HG03039 (cell line): ENCODE data around the gene TSPY4.
"Not testable (repeated sequence)": the region's sequence is repeated elsewhere in the genome, so short reads cannot be mapped to it uniquely, and the experiment has no call there.

Experiments
- ATAC-seq: cut with Tn5 transposase; IDR thresholded peaks from one replicate; pipeline ENCODE4 v1.9.1; 2021; ENCODE audit warnings: mild to moderate bottlenecking, moderate library complexity; ENCODE audit not compliant: unreplicated experiment

TSPY4 gene, protein sequence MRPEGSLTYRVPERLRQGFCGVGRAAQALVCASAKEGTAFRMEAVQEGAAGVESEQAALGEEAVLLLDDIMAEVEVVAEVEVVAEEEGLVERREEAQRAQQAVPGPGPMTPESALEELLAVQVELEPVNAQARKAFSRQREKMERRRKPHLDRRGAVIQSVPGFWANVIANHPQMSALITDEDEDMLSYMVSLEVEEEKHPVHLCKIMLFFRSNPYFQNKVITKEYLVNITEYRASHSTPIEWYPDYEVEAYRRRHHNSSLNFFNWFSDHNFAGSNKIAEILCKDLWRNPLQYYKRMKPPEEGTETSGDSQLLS

DNA sequence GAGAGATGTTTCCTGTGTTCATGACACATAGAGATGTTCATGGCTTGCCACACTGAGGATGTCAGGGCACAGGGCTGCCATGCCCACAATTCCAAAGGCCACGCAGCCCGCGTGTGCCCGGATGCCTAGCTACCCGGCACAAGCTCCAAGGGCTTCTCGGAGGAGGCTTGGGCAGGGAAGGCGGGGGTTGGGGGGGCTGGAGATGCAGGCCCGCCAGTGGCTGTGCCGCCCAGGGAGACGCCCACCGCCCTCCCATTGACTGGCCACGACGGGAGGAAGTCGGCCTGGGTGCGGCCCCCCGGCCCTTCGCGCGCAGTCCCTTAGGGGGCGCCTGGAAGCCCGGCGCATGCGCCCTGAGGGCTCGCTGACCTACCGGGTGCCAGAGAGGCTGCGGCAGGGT lies at the start of gene TSPY4:
TSPY4 (plus strand) TSS at position 301 of the 400 bp plus-strand sequence; CDS start at position 347, 46 bp downstream.
- ATAC-seq = not testable (repeated sequence)

DNA sequence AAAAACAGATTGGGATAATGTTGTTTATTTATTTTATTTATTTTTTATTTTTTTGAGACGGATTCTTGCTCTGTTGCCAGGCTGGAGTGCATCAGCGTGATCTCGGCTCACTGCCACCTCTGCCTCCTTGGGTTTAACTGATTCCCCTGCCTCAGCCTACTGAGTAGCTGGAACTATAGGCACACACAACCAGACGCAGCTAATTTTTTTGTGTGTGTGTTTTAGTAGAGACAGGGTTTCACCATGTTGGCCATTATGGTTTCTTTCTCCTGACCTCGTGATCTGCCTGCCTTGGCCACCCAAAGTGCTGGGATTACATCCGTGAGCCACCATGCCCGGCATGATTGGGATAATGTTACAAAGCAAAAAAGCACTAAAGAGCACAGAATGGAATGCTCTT lies 16.3 kb upstream of the TSPY4 start:
- no peak for ATAC-seq

DNA sequence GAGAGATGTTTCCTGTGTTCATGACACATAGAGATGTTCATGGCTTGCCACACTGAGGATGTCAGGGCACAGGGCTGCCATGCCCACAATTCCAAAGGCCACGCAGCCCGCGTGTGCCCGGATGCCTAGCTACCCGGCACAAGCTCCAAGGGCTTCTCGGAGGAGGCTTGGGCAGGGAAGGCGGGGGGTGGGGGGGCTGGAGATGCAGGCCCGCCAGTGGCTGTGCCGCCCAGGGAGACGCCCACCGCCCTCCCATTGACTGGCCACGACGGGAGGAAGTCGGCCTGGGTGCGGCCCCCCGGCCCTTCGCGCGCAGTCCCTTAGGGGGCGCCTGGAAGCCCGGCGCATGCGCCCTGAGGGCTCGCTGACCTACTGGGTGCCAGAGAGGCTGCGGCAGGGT lies 20.2 kb downstream of the TSPY4 start, which contains the start of gene TSPY8:
TSPY8 (plus strand) TSS at position 301 of the 400 bp plus-strand sequence; CDS start at position 347, 46 bp downstream.
- ATAC-seq = not testable (repeated sequence)
